K562 (cell line): Measurements from ENCODE around the gene INTS1. TPM values are rescaled to one million over a fixed set of nuclear protein-coding genes. Genes with fewer than 3 reads are reported as not detected.
A peak's percentile ranks its signal among the peaks of the same experiment; 100 is the strongest.

Experiments used
- CHD1 ChIP-seq: fragments of 200-600 bp; sonication (generic); IDR thresholded peaks from one replicate; pipeline ENCODE4 v1.6.1; 2012; ENCODE audit warnings: mild to moderate bottlenecking, moderate library complexity, low read length, inconsistent platforms
- GABPB1 ChIP-seq: sonication (generic); formaldehyde crosslinking; IDR thresholded peaks from 2 replicates; pipeline ENCODE4 v1.8.0; 2022; ENCODE audit warnings: mild to moderate bottlenecking, missing genetic modification reagents
- ID3 ChIP-seq, 2 experiments: fragments of 250-450 bp in 1 of 2; fragments of 450-650 bp in 1 of 2; sonication (Bioruptor Pico) in 1 of 2; IDR thresholded peaks; 2 replicates each; pipeline versions ENCODE4 v1.6.1 to v1.8.0; 2016 to 2021; ENCODE audit warnings: mild to moderate bottlenecking in 2 of 2, moderate library complexity in 2 of 2, missing compliant biosample characterization in 1 of 2, missing genetic modification characterization in 1 of 2
- KAT7 ChIP-seq: sonication (generic); formaldehyde crosslinking; IDR thresholded peaks from 2 replicates; pipeline ENCODE4 v1.8.0; 2022; ENCODE audit warnings: missing genetic modification reagents, mild to moderate bottlenecking, borderline replicate concordance
- LCOR ChIP-seq: sonication (generic); formaldehyde crosslinking; IDR thresholded peaks from 2 replicates; pipeline ENCODE4 v1.8.0; 2022; ENCODE audit warnings: mild to moderate bottlenecking, missing genetic modification reagents
- LEF1 ChIP-seq: fragments of 450-650 bp; IDR thresholded peaks from 2 replicates; pipeline ENCODE4 v1.6.1; 2016; ENCODE audit warnings: mild to moderate bottlenecking
- MLLT1 ChIP-seq, 2 experiments: fragments of 450-650 bp; IDR thresholded peaks; 2 replicates each; pipeline ENCODE4 v1.6.1; 2016
- MTA3 ChIP-seq: fragments of 450-650 bp; formaldehyde crosslinking; IDR thresholded peaks from 2 replicates; pipeline ENCODE4 v1.6.1; 2017; ENCODE audit warnings: mild to moderate bottlenecking, borderline replicate concordance
- NR2C1 ChIP-seq, 2 experiments: fragments of 450-650 bp; IDR thresholded peaks; 2 replicates each; pipeline ENCODE4 v1.6.1; 2017; ENCODE audit warnings: mild to moderate bottlenecking in 2 of 2, antibody characterized with exemption in 1 of 2, inconsistent platforms in 1 of 2, missing compliant biosample characterization in 1 of 2, missing genetic modification characterization in 1 of 2
- NR2C2 ChIP-seq, 2 experiments: fragments of 200-800 bp in 1 of 2; sonication (Bioruptor generic) in 1 of 2; sonication (generic) in 1 of 2; formaldehyde crosslinking in 1 of 2; IDR thresholded peaks; 2 replicates each; pipeline versions ENCODE4 v1.6.1 to v1.8.0; 2016 to 2022; ENCODE audit warnings: mild to moderate bottlenecking in 1 of 2, missing compliant biosample characterization in 1 of 2, missing genetic modification characterization in 1 of 2, missing genetic modification reagents in 1 of 2
- NR3C1 ChIP-seq: sonication (generic); formaldehyde crosslinking; IDR thresholded peaks from 2 replicates; pipeline ENCODE4 v1.8.1; 2022; ENCODE audit warnings: missing genetic modification reagents
- POLR2AphosphoS2 ChIP-seq: IDR thresholded peaks from 2 replicates; pipeline ENCODE4 v1.6.1; 2012; ENCODE audit warnings: low read length, improper control_type of control experiment
- SMARCE1 ChIP-seq: fragments of 450-650 bp; IDR thresholded peaks from 2 replicates; pipeline ENCODE4 v1.7.1; 2016; ENCODE audit warnings: mild to moderate bottlenecking
- ZBTB1 ChIP-seq: sonication (generic); formaldehyde crosslinking; IDR thresholded peaks from 2 replicates; pipeline ENCODE4 v1.8.1; 2023; ENCODE audit warnings: missing genetic modification reagents, low read depth, mild to moderate bottlenecking, borderline replicate concordance
- ZNF175 ChIP-seq: fragments of 200-800 bp; sonication (Bioruptor generic); IDR thresholded peaks from 2 replicates; pipeline ENCODE4 v1.6.1; 2016; ENCODE audit warnings: low read depth, mild to moderate bottlenecking, missing genetic modification characterization, missing compliant biosample characterization
- ZNF280A ChIP-seq: fragments of 450-650 bp; IDR thresholded peaks from 2 replicates; pipeline ENCODE4 v1.6.1; 2018; ENCODE audit warnings: mild to moderate bottlenecking, low read depth; ENCODE audit not compliant: partially characterized antibody
- ZNF609 ChIP-seq: sonication (generic); formaldehyde crosslinking; IDR thresholded peaks from 2 replicates; pipeline ENCODE4 v1.8.1; 2023; ENCODE audit warnings: missing genetic modification reagents, mild to moderate bottlenecking, borderline replicate concordance
- polyA plus RNA-seq, 8 experiments: library from polyadenylated mRNA; depleted of rRNA in 4 of 8; stranded (reverse) in 5 of 8; unstranded in 3 of 8; fragments of >200 nt; fragmentation: Nextera tagmentation in 2 of 8; fragmentation: Illumina TruSeq in 1 of 8; extraction: Ambion mirVana in 2 of 8; extraction: Trizol in 1 of 8; gene quantifications; 2 replicates each; pipeline versions ENCODE4 v1.2.1 to v1.2.3, GENCODE V29; 2011 to 2014; ENCODE audit warnings: inconsistent platforms in 1 of 8, missing spikeins in 1 of 8
- total RNA-seq, 7 experiments: library from RNA; depleted of rRNA in 6 of 7; stranded (reverse); fragments of >200 nt in 6 of 7; fragmentation: Illumina TruSeq in 2 of 7; extraction: Trizol in 2 of 7; gene quantifications; 2 replicates each; pipeline versions ENCODE4 v1.2.1 to v1.2.3, GENCODE V29; 2011 to 2021; ENCODE audit warnings: low replicate concordance in 1 of 7

The INTS1 gene
- total and polyA plus RNA-seq, 9 of the 15 experiments (the other 6 are each of a cell fraction or from before 2014, with no cell fraction given) = 0.34 to 119 (median 18.5) TPM

- no peak for TF ChIP-seq ZNF609
- 0 out of 2 replicates have a peak, but pooled peaks have one; percentile 6 for TF ChIP-seq ZNF175 (CRISPR knock-in tag)
- no peak for TF ChIP-seq ID3 (CRISPR knock-in tag; IDR thresholded peaks at IDR 0.05)
- peak; percentile 33; the same call in 1 of the 2 replicates for TF ChIP-seq ID3 (tag; IDR thresholded peaks at IDR 0.05)
- TF ChIP-seq NR2C1 (IDR thresholded peaks at IDR 0.05) = peak; percentile 64; the same call in 1 of the 2 replicates
- no peak; the same call in 1 of the 2 replicates for TF ChIP-seq NR2C1 (tag; IDR thresholded peaks at IDR 0.05)
- no peak for TF ChIP-seq LEF1
- peak; percentile 14 for TF ChIP-seq CHD1
- no peak for TF ChIP-seq NR2C2 (CRISPR knock-in tag; IDR thresholded peaks at IDR 0.05)
- TF ChIP-seq NR2C2 (tag; IDR thresholded peaks at IDR 0.05) = peak; percentile 75
- TF ChIP-seq GABPB1 = peak; percentile 62; the same call in 1 of the 2 replicates
- 0 out of 2 replicates have a peak, but pooled peaks have one; percentile 5 for TF ChIP-seq SMARCE1
- no peak for TF ChIP-seq LCOR (CRISPR knock-in tag)
- TF ChIP-seq POLR2AphosphoS2 = 0 out of 2 replicates have a peak, but pooled peaks have one; percentile 17
- no peak for TF ChIP-seq ZNF280A
- no peak for TF ChIP-seq NR3C1 (CRISPR knock-in tag)
- no peak for TF ChIP-seq MTA3
- TF ChIP-seq KAT7 (CRISPR knock-in tag) = 0 out of 2 replicates have a peak, but pooled peaks have one; percentile 55
- TF ChIP-seq MLLT1 (IDR thresholded peaks at IDR 0.05) = peak; percentile 56 to 71
- 0 out of 2 replicates have a peak, but pooled peaks have one; percentile 30 for TF ChIP-seq ZBTB1 (CRISPR knock-in tag)
Measured at GRCh38 chr7:1461646-1462375, 42.4 kb downstream of the INTS1 start (continued).
